Suprapubic skin (tissue), 4 donors: Measurements from ENCODE around the gene YWHAH.

Experiments
- CTCF ChIP-seq, 2 donors: fragments of 200-600 bp in 1 of 2; fragments of 450-650 bp in 1 of 2; sonication (generic) in 1 of 2; IDR thresholded peaks; one replicate each; pipeline ENCODE4 v1.5.1; 2016 to 2019; ENCODE audit warnings: antibody characterized with exemption in 2 of 2, mild to moderate bottlenecking in 1 of 2, moderate library complexity in 1 of 2
- POLR2A ChIP-seq, 2 donors: fragments of 450-650 bp; IDR thresholded peaks; one replicate each; pipeline ENCODE4 v1.6.1; 2017; ENCODE audit warnings: antibody characterized with exemption in 2 of 2, mild to moderate bottlenecking in 2 of 2, moderate library complexity in 2 of 2
- POLR2AphosphoS5 ChIP-seq, 3 donors: sonication (generic); formaldehyde crosslinking; IDR thresholded peaks; one replicate each; pipeline ENCODE4 v1.6.1; 2017; ENCODE audit warnings: antibody characterized with exemption in 3 of 3

DNA sequence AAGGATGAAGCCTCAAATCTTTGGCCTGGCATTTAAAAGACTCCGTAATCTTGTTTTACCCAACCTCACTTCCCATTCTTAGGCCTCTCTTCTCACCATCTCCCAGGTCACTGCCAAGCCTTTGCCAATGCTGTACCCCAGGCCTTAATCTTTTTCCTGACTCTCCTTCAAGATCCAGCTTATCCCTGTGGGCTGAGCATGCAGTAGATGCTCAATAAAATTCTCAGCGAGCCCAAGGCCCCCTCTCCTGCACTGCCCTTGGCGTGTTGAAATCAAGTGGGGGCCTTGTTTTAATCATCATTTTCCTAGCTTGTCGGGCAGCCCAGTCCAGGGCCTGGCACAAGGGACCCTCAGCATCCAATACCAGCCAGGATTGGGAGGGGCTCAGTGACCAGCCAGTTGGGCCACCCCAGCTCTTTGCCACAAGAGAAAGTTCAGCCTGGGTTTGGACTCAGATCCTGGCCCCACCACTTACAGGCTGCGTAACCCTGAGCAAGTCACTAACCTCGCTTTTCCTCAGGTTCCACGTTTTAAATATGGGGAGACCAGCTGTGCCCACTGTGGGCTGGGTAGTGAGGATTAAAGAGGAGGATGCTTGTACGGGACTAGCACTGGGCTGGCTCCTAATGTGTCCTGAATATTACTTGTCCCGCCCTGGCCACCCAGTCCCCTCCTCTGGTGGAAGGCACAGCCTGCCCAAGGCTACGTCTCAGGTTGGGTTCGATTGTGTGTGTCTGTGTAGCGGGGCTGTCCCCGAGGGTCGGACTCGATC lies 943 bp upstream of the YWHAH start:
- no peak for TF ChIP-seq CTCF (IDR thresholded peaks at IDR 0.05)
- TF ChIP-seq POLR2A (IDR thresholded peaks at IDR 0.05), result no peak
- no peak for TF ChIP-seq POLR2AphosphoS5 (IDR thresholded peaks at IDR 0.05)
